Thyroid gland (tissue), 4 donors: Measurements from ENCODE around the gene GAS7.

Experiments used
- CTCF ChIP-seq, 6 experiments: fragments of 200-600 bp in 3 of 6; fragments of 450-650 bp in 3 of 6; sonication (generic) in 3 of 6; IDR thresholded peaks; one replicate each; pipeline ENCODE4 v1.5.1; 2016 to 2019; ENCODE audit warnings: antibody characterized with exemption in 6 of 6, mild to moderate bottlenecking in 2 of 6, inconsistent platforms in 1 of 6, moderate library complexity in 1 of 6
- POLR2A ChIP-seq, 2 donors: fragments of 450-650 bp; IDR thresholded peaks; one replicate each; pipeline ENCODE4 v1.6.1; 2017; ENCODE audit warnings: antibody characterized with exemption in 2 of 2, mild to moderate bottlenecking in 2 of 2, moderate library complexity in 1 of 2

GRCh38 chr17:10139577-10139976 lies 58.8 kb downstream of the GAS7 start:
- TF ChIP-seq CTCF (IDR thresholded peaks at IDR 0.05) (no peak), POLR2A (IDR thresholded peaks at IDR 0.05) (no peak)
